Measurements from ENCODE around the gene CYP4F11.

CYP4F11 gene

DNA sequence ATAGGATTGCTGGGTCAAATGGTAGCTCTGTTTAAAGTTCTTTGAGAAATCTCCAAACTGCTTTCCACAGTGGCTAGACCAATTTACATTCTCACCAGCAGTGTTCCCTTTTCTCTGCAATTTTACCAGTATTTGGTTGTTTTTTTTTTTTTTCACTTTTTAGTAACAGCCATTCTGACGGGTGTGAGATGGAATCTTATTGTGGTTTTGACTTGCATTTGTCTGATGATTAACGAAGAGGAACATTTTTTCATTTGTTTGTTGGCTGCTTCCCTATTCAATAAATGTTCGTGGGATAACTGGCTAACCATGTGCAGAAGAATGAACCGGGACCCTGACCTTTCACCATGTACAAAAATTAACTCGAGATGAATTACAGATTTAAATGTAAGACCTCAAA lies 67.7 kb downstream of the CYP4F11 start:
- DNase-seq (ENCODE audit: low read depth), result no peak
- H3K4me3 ChIP-seq (ENCODE audit: low read depth, low read length), result no peak overlapping the region
- TF ChIP-seq, protein P1, sequence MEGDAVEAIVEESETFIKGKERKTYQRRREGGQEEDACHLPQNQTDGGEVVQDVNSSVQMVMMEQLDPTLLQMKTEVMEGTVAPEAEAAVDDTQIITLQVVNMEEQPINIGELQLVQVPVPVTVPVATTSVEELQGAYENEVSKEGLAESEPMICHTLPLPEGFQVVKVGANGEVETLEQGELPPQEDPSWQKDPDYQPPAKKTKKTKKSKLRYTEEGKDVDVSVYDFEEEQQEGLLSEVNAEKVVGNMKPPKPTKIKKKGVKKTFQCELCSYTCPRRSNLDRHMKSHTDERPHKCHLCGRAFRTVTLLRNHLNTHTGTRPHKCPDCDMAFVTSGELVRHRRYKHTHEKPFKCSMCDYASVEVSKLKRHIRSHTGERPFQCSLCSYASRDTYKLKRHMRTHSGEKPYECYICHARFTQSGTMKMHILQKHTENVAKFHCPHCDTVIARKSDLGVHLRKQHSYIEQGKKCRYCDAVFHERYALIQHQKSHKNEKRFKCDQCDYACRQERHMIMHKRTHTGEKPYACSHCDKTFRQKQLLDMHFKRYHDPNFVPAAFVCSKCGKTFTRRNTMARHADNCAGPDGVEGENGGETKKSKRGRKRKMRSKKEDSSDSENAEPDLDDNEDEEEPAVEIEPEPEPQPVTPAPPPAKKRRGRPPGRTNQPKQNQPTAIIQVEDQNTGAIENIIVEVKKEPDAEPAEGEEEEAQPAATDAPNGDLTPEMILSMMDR (IDR thresholded peaks at IDR 0.05; ENCODE audit: low read depth, low read length, missing control alignments), result no peak

DNA sequence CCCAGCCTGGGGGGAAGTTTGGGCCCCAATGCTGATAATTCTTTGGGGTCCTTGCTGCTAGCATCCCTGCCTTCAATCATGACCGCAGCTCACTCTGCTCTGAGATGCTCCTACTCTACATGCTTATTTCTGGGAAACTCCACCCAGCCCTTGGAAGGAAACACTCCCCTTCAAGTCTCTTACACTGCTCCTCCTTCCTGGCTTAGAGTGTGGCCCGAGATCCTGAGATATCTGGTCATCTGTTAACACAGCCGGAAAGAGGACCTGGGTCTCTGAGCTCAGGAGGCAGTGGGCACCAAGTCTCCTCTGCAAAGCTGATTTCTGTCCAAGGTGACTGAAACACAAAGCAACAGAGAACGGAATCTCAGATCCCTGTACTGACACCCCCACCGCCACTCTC lies 69.5 kb downstream of the CYP4F11 start:
- DNase-seq (ENCODE audit: low read depth), result no peak
- TF ChIP-seq, protein P1 (IDR thresholded peaks at IDR 0.05; ENCODE audit: low read depth, low read length, missing control alignments), result no peak
- no peak overlapping the region for H3K4me3 ChIP-seq (ENCODE audit: low read depth, low read length)

DNA sequence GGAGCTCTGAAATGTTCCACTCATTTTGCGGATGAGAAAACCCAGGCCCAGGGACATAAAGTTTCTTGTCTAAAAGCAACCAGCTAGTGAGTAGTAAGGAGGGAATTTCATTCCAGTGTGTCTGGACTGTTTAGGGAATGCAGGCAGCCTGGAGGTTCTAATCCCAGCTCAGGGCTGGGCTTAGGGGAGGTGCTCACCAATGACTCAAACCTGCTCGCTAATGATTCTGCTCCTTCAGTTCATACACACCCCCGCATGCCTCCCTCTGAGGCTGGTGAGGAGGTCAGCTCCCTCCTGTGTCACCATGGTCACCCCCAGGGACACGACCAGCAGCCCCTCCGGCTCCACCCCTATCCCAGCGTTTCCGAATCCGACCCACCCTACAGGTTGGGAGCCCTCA lies 71.1 kb downstream of the CYP4F11 start:
- TF ChIP-seq, protein P1 (IDR thresholded peaks at IDR 0.05; ENCODE audit: low read depth, low read length, missing control alignments), result no peak
- no peak for DNase-seq (ENCODE audit: low read depth)
- no peak overlapping the region for H3K4me3 ChIP-seq (ENCODE audit: low read depth, low read length)

DNA sequence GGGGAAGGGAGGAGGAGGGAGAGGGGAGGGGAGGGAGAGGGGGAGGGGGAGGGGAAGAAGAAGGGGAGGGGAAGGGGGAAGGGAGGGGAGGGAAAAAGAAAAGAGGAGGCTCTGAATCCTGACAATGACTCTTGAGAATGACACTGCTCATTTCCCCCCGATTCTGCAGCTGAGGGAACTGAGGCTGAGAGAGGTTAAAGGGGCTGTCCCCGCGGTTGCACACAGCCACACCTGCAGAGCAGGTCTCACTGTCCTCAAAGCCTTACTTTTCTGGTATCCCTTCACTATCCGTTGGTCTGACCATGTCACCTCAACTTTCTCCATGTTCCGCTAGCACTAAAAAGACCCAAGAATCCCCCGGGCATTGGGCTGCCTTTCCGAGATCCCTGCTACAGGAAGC lies 71.9 kb downstream of the CYP4F11 start:
- no peak overlapping the region for H3K4me3 ChIP-seq (ENCODE audit: low read depth, low read length)
- TF ChIP-seq, protein P1 (IDR thresholded peaks at IDR 0.05; ENCODE audit: low read depth, low read length, missing control alignments), result no peak
- no peak for DNase-seq (ENCODE audit: low read depth)
